NCI-H526 (cell line): ENCODE measurements around the gene KMT2C.

Experiments used
- DNase-seq, 2 experiments: peaks; one replicate each; lab custom pipeline; 2025; lab: John Stamatoyannopoulos, UW

Gene KMT2C

GRCh38 chr7:152196391-152196790 is 239.4 kb downstream of the KMT2C start:
- no peak for DNase-seq

GRCh38 chr7:152193880-152194279 is 241.9 kb downstream of the KMT2C start:
- no peak for DNase-seq

GRCh38 chr7:152189061-152189460 is 246.7 kb downstream of the KMT2C start:
- no peak for DNase-seq

DNA sequence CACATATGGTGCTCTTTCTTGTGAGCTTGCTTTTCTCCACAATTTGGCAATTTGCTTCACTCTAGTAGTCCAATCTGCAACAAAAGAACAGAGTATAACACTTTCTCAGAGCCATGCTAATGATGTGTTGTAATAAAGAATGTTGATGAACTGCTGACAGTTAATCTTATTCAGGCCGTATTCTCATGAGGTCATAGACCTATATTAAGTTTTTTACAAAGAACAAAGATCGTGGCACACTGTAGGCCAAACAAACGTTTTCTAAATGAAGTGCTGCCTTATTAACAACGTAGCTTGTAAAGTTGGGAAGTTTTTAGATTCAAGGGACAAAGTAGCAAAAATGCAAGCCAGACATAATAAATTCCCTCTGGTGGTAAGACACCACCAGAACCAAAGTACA is 250.2 kb downstream of the KMT2C start:
- no peak for DNase-seq

- DNase-seq, result no peak
Measured at GRCh38 chr7:152180587-152180986, 255.2 kb downstream of the KMT2C start.

GRCh38 chr7:152180048-152180447 is 255.8 kb downstream of the KMT2C start:
- DNase-seq, result no peak

- no peak for DNase-seq
Measured at GRCh38 chr7:152178405-152179058, 257.3 kb downstream of the KMT2C start.

GRCh38 chr7:152177681-152178404 is 258.0 kb downstream of the KMT2C start:
- no peak for DNase-seq

GRCh38 chr7:152176797-152177196 is 259.0 kb downstream of the KMT2C start:
- no peak for DNase-seq

DNA sequence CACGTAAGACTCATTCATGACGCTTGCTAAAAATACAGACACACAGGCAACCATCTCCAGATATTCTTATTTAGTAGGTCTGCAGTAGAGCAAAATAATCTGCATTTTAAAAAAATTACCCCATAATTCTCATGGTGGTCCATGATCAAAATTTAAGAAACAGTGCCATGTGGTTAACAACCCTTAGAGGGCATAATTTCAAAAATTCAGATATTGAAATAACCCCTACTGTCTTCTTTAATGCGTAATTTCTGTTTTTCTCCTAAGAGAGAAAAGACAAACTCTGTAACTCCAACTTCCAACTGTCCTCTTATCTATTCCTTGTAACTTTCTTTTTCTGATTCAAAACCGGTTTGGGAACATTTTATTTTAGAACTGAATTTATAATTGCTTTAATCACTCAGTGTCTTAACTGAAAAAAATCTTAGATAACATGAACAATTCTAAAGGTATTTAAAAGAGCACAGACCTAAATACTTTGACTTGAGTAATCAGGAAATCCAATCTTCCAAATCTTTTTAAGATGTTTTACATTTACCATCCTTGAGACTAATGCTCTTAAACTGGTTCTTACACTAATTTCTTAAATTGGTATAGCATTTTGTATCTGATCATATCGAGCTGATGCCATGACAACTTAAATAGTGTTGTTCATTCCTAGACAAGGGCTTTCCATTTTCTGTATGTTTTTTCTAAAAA is 262.3 kb downstream of the KMT2C start:
- no peak for DNase-seq

DNA sequence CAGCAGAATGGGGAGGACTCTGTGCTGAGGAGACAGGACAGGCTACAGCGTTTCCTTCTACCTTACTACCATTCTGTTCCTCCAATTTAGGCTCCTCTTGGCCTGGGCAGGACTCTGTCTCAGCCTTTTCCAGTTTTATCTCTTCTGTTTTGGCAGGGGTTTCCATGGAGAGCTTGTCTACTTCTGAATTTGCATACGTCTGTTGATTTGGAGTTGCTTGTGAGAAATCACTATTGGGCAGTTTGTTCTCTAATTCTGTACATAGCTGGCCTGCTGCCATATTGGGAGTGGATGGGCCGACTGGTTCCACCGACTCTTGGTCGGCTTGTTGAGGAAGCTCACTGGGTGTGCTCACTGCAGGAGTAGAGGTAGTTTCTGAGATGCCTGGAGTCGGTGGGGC is 273.5 kb downstream of the KMT2C start:
- DNase-seq, result peak; percentile 39 to 62

GRCh38 chr7:152161171-152161570 is 274.6 kb downstream of the KMT2C start:
- no peak for DNase-seq

- DNase-seq, result no peak
Measured at GRCh38 chr7:152158801-152159587, 276.8 kb downstream of the KMT2C start.

DNA sequence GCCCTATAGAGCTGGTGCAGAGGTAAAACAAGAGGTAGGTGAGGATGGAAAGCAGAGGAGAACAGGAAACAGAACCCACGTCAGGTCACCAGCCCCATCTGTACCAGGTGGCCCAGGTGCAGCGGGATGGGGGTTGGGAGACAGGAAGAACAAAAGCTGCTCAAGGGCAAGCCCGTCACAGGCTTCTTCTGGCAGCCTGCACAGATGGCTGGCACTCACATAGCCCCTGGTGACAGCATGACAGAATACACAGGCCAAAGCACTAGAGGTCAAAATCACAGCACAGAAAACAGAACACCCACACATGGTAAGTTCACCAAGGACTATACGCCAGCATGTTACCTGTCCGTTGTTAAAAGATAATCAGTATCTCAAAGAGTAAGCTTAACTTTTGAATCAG is 283.5 kb downstream of the KMT2C start:
- DNase-seq, result no peak

DNA sequence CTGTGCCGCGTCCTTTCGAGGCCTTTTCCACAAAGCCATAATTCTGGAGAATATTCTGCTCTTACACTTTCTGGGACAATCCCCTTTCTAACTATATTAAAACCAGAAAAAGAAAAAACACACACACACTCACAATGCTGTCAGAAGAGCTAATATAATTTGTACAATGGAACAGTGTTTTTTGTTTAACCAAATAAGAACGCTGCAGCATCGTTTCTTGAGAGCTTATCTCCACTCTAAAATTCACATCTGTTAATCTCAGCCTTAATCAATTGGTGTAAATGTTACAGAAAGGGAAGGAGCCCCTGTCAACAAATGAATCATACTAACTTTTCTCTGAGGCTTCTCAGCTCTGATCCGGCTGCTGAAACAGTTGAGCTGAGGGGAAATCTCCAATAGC is 286.4 kb downstream of the KMT2C start:
- DNase-seq, result no peak

GRCh38 chr7:152148706-152149105 is 287.1 kb downstream of the KMT2C start:
- DNase-seq, result no peak

DNA sequence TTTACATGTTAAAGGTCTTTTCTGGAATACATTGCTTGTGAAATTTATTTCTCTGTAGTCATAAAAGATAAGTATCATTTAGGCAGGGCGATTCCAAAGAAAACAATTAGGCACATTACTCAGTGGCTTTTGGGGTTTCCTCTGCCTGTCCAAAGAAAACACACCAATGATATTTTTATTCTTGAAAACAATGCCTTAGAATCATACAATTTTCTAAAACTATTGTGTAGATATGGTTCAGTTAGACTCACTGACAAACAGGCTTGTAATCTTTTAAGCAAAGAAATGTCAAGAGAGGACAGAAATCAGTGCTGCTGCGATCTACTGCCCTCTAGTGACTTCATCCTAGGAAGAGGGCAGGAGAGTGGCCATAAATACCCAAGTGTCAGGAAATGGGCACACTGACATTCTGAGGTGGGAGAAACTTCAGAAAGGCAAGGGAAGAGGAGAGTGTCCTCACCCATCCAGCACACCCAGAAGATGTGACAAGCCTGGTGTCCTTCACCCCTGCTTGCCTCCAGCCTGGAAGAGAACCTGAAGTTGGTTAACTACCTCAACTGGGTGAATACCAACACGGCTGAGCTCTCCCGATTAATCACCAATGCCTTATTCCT is 289.8 kb downstream of the KMT2C start:
- DNase-seq, result peak in 1 of 2 experiments; percentile 53

- no peak for DNase-seq
Measured at GRCh38 chr7:152144557-152145245, 291.1 kb downstream of the KMT2C start.

DNA sequence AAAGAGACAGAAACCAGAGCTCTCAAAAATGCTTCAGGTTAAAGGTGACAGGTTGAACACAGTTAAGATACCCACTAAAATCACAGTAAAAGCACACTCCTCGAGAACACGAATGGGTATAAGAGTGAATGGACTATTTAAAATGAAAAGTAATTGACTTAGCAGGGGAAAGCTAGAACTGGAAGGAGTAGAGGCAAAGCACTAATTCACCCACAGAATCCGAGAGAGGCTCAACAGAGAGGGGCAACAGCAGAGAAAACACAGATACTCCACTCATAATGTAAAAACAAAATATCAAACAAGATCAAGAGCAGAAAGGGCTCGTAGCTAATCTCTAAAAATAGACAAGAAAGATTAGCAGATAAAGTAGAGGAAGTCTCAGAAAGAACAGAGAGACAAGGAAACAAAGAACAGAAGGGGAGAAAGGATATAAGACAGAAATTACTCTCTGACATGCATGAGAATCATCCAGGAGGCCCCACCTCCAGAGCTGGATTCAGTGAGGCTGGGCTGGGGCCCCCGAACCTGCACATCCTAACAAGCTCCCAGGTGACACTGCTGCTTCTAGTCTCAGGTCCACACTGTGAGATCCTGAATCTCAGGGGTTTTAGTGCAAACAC is 292.7 kb downstream of the KMT2C start:
- no peak for DNase-seq

DNA sequence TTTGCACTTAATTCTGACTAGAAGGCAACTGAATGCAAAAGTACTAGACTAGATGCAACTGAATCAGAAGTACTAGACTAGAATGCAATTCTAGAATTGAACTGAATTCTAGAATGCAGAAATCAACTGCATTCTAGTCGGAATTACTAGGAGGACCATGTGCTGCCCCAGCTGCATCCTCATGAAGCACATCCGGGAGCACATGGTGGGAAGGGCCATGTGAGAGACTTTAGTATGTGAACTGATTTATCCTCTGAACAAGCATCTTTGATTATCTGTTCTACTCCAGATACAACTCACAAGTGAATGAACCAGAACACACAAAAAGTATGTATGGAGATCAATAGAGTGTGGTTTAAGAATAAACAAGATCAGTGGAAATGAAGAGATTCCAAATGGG is 295.2 kb downstream of the KMT2C start:
- DNase-seq, result no peak

GRCh38 chr7:152140067-152140466 is 295.7 kb downstream of the KMT2C start:
- DNase-seq, result no peak
